Stimulated activated naive CD8-positive, alpha-beta T cell treated with anti-CD3 and anti-CD28 coated beads, Interleukin-15, amount 100 ng/mL, for 72 hours (primary cell): ENCODE results near the gene PSTK.
A peak's percentile ranks its signal among the peaks of the same experiment; 100 is the strongest.

ENCODE experiments used
- ATAC-seq: fragments of 150-1000 bp; cut with Tn5 transposase; 2 replicates; pipeline ENCODE4 v1.10.0; 2021; ENCODE audit warnings: mild to moderate bottlenecking, moderate library complexity
- DNase-seq, 2 donors: peaks; one replicate each; pipeline ENCODE4 v3.0.0; 2021 to 2022
- H3K27ac Mint-ChIP-seq, 2 donors: one replicate each; pipeline ENCODE4 v1.8.0; 2022; ENCODE audit warnings: mild to moderate bottlenecking in 2 of 2, mixed read lengths in 2 of 2, moderate library complexity in 2 of 2
- H3K27me3 Mint-ChIP-seq: one replicate; pipeline ENCODE4 v1.8.0; 2022; ENCODE audit warnings: mixed read lengths
- H3K4me1 Mint-ChIP-seq: one replicate; pipeline ENCODE4 v1.8.0; 2022; ENCODE audit warnings: mild to moderate bottlenecking, mixed read lengths
- H3K4me3 Mint-ChIP-seq, 2 donors: one replicate each; pipeline ENCODE4 v1.8.0; 2022; ENCODE audit warnings: mild to moderate bottlenecking in 2 of 2, mixed read lengths in 2 of 2, moderate library complexity in 1 of 2
- H3K9me3 Mint-ChIP-seq, 2 donors: one replicate each; pipeline ENCODE4 v1.8.0; 2022; ENCODE audit warnings: mixed read lengths in 2 of 2

PSTK gene

GRCh38 chr10:122980209-122981065, at the start of gene PSTK:
Gene PSTK (plus strand): TSS chr10:122980401. CDS start chr10:122980480, 79 bp downstream.
- Mint-ChIP-seq H3K27ac (peak within 1 kb of the TSS; percentile 97 to 99), H3K4me1 (peaks cover 24% of the 10 kb centered on the region), H3K4me3 (peak within 1 kb of the TSS; percentile 92 to 95), H3K9me3 (no peaks in the 10 kb centered on the region), H3K27me3 (no peaks in the 10 kb centered on the region)
- peak; percentile 88 to 90 for DNase-seq
- peak; percentile 98 for ATAC-seq

GRCh38 chr10:122931088-122931906, 48.9 kb upstream of the PSTK start:
- H3K9me3 Mint-ChIP-seq = no peaks in the 10 kb centered on the region
- no peak overlapping the region for H3K4me3 Mint-ChIP-seq
- peak overlapping the region in 1 of 2 donors; percentile 65 for H3K27ac Mint-ChIP-seq
- H3K4me1 Mint-ChIP-seq = no peaks in the 10 kb centered on the region
- DNase-seq (no peak), ATAC-seq (no peak)
- no peaks in the 10 kb centered on the region for H3K27me3 Mint-ChIP-seq

- DNase-seq (no peak), ATAC-seq (no peak)
- no peaks in the 10 kb centered on the region for H3K9me3 Mint-ChIP-seq
- H3K27me3 Mint-ChIP-seq = no peaks in the 10 kb centered on the region
- no peak overlapping the region for H3K27ac Mint-ChIP-seq
- H3K4me1 Mint-ChIP-seq = no peaks in the 10 kb centered on the region
- no peak overlapping the region for H3K4me3 Mint-ChIP-seq
Measured at GRCh38 chr10:122939133-122939855, 40.9 kb upstream of the PSTK start.

DNA sequence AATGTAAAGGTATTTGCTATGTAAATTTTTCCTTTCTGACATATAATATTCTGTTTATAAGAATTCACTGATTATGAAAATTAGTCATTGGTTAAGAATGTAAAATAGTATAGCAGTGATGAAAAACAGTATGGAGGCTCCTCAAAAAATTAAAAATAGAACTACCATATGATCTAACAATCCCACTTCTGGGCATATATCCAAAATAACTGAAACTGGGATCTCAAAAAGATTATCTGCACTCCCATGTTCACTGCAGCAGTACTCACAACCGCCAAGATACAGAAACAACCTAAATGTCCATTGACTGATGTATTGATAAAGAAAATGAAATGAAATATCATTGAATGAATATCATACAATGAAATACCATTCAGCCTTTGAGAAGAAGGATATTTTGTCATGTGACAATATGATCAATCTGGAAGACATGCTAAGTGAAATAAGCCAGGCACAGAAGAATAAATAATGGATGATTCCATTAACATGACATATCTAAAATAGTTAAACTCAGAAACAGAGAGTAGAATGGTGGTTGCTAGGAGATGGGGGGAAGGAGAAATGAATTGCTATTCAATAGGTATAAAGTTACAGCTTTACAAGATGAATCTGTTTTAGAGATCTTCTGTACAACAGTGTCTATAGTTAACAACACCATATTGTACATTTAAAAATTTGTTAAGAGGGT, 40.2 kb upstream of the PSTK start:
- ATAC-seq = no peak
- no peaks in the 10 kb centered on the region for H3K9me3 Mint-ChIP-seq
- no peaks in the 10 kb centered on the region for H3K4me1 Mint-ChIP-seq
- H3K27me3 Mint-ChIP-seq = no peaks in the 10 kb centered on the region
- no peak overlapping the region for H3K4me3 Mint-ChIP-seq
- no peak for DNase-seq
- no peak overlapping the region for H3K27ac Mint-ChIP-seq

GRCh38 chr10:122949296-122949695, 30.9 kb upstream of the PSTK start:
- ATAC-seq (no peak), DNase-seq (no peak)
- H3K4me3 Mint-ChIP-seq = no peak overlapping the region
- no peaks in the 10 kb centered on the region for H3K9me3 Mint-ChIP-seq
- H3K27me3 Mint-ChIP-seq = no peaks in the 10 kb centered on the region
- no peak overlapping the region for H3K27ac Mint-ChIP-seq
- peaks cover 29% of the 10 kb centered on the region for H3K4me1 Mint-ChIP-seq

DNA sequence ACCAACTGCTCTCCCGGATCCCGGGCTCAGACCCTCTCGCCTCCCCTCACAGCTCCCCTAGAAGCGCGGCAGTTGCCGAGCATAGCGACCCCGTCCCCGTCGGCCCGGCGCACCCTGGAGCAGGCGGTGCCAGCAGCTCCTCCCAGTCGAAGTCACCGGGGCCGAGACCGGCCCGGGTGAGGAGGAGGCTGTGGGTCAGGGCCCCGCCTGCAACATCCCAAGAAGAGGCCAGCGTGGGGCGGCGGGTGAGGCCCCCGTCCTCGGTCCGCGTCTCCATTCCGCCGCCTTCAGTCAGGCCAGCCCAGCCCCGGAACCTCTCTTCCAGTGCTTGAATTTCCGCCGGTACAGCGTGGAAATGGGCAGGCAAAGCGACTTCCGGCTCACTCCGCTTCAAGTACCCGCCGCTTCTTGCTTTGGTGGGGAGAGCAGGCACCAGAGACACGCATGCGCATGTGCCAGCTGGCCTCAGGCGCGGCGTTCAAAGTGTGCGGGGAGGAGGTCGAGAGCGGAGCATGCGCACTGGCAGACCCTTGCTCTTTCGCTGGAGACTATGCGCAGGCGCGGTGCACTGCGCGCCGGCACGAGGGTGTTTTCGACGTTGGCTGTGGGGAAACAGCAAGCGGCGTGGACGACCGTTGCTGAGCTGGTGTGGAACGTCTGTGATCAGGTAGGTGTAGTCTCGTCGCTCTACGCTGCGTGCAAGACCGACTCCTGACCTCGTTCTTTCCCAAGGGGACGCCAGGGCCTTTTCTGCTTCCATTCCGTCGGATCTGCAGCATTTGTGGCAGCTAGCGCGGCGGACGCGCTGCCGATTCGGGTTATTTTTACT, 26.1 kb upstream of the PSTK start, which contains the start of gene C10orf88:
Gene C10orf88, minus strand, starts transcription at position 326 of the 829 bp plus-strand sequence. Its CDS starts 49 bp downstream, at position 277.
- ATAC-seq (peak; percentile 99), DNase-seq (peak; percentile 94 to 98)
- Mint-ChIP-seq H3K4me3 (peak within 1 kb of the TSS; percentile 91 to 95), H3K4me1 (peaks cover 34% of the 10 kb centered on the region), H3K27me3 (peaks cover 7% of the 10 kb centered on the region), H3K27ac (peak within 1 kb of the TSS; percentile 96 to 97), H3K9me3 (no peaks in the 10 kb centered on the region)

DNA sequence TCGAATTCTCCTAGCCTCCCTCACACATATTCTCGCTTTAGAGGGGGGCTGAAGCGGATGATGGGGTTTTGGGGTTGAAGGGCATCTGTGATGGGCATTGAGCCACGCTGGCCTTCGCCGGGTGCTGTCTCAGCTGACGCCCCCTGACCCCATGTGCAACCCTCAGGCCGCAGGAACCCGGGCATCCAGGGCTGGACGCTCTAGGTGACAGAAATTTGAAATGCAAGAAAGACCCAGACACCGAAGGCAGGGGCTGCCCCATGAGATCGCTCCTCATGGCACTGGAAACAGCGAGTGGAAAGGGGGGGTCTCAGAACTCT, 25.5 kb upstream of the PSTK start:
- Mint-ChIP-seq H3K27me3 (peaks cover 7% of the 10 kb centered on the region), H3K9me3 (no peaks in the 10 kb centered on the region), H3K27ac (no peak overlapping the region), H3K4me1 (peaks cover 34% of the 10 kb centered on the region), H3K4me3 (peak overlapping the region; percentile 91 to 95)
- DNase-seq (no peak), ATAC-seq (no peak)

- H3K4me3 Mint-ChIP-seq = no peak overlapping the region
- peaks cover 15% of the 10 kb centered on the region for H3K27me3 Mint-ChIP-seq
- no peak overlapping the region for H3K27ac Mint-ChIP-seq
- no peaks in the 10 kb centered on the region for H3K9me3 Mint-ChIP-seq
- H3K4me1 Mint-ChIP-seq = peaks cover 26% of the 10 kb centered on the region
- no peak for DNase-seq
- ATAC-seq = no peak
Measured at GRCh38 chr10:122955892-122956291, 24.3 kb upstream of the PSTK start.

- no peaks in the 10 kb centered on the region for H3K9me3 Mint-ChIP-seq
- H3K4me1 Mint-ChIP-seq = peaks cover 23% of the 10 kb centered on the region
- no peak overlapping the region for H3K27ac Mint-ChIP-seq
- H3K27me3 Mint-ChIP-seq = peaks cover 15% of the 10 kb centered on the region
- ATAC-seq = no peak
- H3K4me3 Mint-ChIP-seq = no peak overlapping the region
- DNase-seq = no peak
Measured at GRCh38 chr10:122957474-122957873, 22.7 kb upstream of the PSTK start.

GRCh38 chr10:122962405-122962804, 17.8 kb upstream of the PSTK start:
- no peak for DNase-seq
- Mint-ChIP-seq H3K27ac (no peak overlapping the region), H3K27me3 (peaks cover 10% of the 10 kb centered on the region), H3K4me3 (no peak overlapping the region), H3K4me1 (no peaks in the 10 kb centered on the region), H3K9me3 (peaks cover 7 to 16% of the 10 kb centered on the region in 2 donors)
- no peak for ATAC-seq

DNA sequence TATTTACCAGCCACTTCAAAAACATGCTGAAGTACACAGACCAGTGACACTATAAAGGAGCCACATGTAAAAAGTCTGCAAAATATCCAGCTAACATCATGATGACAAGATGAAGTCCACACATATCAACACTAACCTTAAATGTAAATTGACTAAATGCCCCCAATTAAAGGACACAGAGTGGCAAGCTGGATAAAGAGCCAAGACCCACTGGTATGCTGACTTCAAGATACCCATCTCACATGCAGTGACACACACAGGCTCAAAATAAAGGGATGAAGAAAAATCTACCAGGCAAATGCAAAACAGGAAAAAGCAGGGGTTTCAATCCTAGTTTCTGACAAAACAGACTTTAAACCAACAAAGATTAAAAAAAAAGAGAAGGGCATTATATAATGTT, 13.3 kb upstream of the PSTK start:
- peaks cover 5% of the 10 kb centered on the region for H3K27me3 Mint-ChIP-seq
- ATAC-seq = no peak
- peaks cover 21 to 23% of the 10 kb centered on the region in 2 donors for H3K9me3 Mint-ChIP-seq
- no peak overlapping the region for H3K4me3 Mint-ChIP-seq
- H3K4me1 Mint-ChIP-seq = no peaks in the 10 kb centered on the region
- no peak overlapping the region for H3K27ac Mint-ChIP-seq
- no peak for DNase-seq

- Mint-ChIP-seq H3K27me3 (peaks cover 5% of the 10 kb centered on the region), H3K4me3 (no peak overlapping the region), H3K9me3 (peaks cover 21 to 23% of the 10 kb centered on the region in 2 donors), H3K4me1 (no peaks in the 10 kb centered on the region), H3K27ac (no peak overlapping the region)
- DNase-seq = no peak
- no peak for ATAC-seq
Measured at GRCh38 chr10:122968698-122969097, 11.5 kb upstream of the PSTK start.

DNA sequence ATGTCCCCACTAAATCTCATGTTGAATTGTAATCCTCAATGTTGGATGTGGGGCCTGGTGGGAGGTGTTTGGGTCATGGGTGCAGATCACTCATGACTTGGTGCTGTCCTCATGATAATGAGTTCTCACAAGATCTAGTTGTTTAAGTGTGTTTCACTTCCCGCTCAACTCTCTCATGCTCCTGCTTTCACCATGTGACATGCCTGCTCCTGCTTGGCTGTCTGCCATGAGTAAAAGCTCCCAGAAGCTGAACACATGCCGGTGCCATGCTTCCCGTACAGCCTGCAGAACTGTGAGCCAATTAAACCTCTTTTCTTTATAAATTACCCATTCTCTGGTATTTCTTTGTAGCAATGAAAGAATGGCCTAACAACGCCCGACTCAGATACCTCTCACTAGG, 6.2 kb upstream of the PSTK start:
- ATAC-seq = no peak
- Mint-ChIP-seq H3K9me3 (peaks cover 0 to 3% of the 10 kb centered on the region in 2 donors), H3K27me3 (no peaks in the 10 kb centered on the region), H3K27ac (no peak overlapping the region), H3K4me1 (no peaks in the 10 kb centered on the region), H3K4me3 (no peak overlapping the region)
- no peak for DNase-seq

- Mint-ChIP-seq H3K4me1 (peaks cover 1% of the 10 kb centered on the region), H3K4me3 (no peak overlapping the region), H3K27ac (no peak overlapping the region), H3K27me3 (no peaks in the 10 kb centered on the region), H3K9me3 (no peaks in the 10 kb centered on the region)
- no peak for ATAC-seq
- no peak for DNase-seq
Measured at GRCh38 chr10:122974543-122975064, 5.6 kb upstream of the PSTK start.
